ENCODE measurements around the gene PLK5. TPM values are rescaled to one million over a fixed set of nuclear protein-coding genes. Genes with fewer than 3 reads are reported as not detected.
"Not testable (repeated sequence)": the region's sequence is repeated elsewhere in the genome, so short reads cannot be mapped to it uniquely, and the experiment has no call there.

Gene PLK5
- total RNA-seq, 1 donor from 2014 or later = 0.12 TPM

DNA sequence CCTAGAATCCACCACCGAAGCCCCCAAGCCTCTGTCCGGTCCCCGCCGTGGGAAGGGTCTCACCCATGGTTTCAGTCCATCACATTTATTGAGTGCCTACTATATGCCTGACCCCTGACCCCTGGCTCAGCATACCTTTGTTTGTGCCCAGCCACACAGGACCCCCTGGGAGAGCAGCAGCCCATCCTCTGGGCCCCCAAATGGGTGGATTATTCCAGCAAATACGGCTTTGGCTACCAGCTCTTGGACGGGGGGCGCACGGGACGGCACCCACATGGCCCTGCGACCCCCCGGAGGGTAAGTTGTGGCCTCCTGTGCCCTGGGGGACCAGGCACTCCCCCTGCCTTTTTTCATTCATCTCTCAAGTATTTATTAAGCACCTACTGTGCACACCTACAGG lies 7.7 kb downstream of the PLK5 start:
- no peak for DNase-seq (ENCODE audit: low spot score)
- H3K27me3 Mint-ChIP-seq (ENCODE audit: low read depth) = peaks cover 7% of the 10 kb centered on the region
- no peaks in the 10 kb centered on the region for H3K4me1 Mint-ChIP-seq (ENCODE audit: low read depth)
- H3K4me3 Mint-ChIP-seq (ENCODE audit: unreplicated experiment) = no peak overlapping the region
- no peaks in the 10 kb centered on the region for H3K9me3 Mint-ChIP-seq (ENCODE audit: low read depth)
- no peak for TF ChIP-seq CTCF (IDR thresholded peaks at IDR 0.05)
- peaks cover 3% of the 10 kb centered on the region for H3K36me3 Mint-ChIP-seq (ENCODE audit: low read depth)
- no peak overlapping the region for H3K27ac Mint-ChIP-seq (ENCODE audit: unreplicated experiment)

- Mint-ChIP-seq H3K9me3 (ENCODE audit: low read depth) (no peaks in the 10 kb centered on the region), H3K27ac (ENCODE audit: unreplicated experiment) (no peak overlapping the region), H3K4me1 (ENCODE audit: low read depth) (no peaks in the 10 kb centered on the region), H3K36me3 (ENCODE audit: low read depth) (peaks cover 3% of the 10 kb centered on the region), H3K27me3 (ENCODE audit: low read depth) (peaks cover 6% of the 10 kb centered on the region), H3K4me3 (ENCODE audit: unreplicated experiment) (no peak overlapping the region)
- no peak for TF ChIP-seq CTCF (IDR thresholded peaks at IDR 0.05)
- no peak for DNase-seq (ENCODE audit: low spot score)
These were observed 8.1 kb downstream of the PLK5 start for GRCh38 chr19:1532003-1532402.

DNA sequence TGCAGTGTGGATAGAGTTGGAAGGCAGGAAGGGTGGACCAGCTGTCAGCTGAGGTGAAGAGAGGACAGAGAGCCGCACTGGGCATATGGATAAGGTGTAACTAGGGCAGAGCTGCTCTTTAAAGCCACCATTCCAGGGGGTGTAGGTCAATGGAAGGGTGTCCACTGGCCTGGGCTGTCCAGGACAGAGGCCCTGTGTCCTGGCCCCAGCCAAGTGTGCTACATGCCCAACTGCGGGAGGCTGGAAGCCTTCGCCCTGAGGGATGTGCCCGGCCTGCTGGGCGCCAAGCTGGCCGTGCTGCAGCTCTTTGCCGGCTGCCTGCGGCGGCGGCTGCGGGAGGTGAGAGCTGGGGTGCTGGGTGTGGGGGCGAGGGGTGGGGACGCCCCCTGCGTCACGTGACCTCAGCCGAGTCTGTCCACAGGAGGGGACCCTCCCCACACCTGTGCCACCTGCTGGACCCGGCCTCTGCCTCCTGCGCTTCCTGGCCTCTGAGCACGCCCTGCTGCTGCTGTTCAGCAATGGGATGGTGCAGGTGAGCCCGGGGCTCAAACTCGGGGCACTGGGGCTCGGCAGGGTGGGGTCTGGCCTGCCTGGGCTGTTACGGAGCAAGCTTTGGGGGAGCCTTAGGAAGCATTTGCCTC lies 9.8 kb downstream of the PLK5 start:
- H3K9me3 Mint-ChIP-seq (ENCODE audit: low read depth) = no peaks in the 10 kb centered on the region
- no peak for DNase-seq (ENCODE audit: low spot score)
- H3K4me3 Mint-ChIP-seq (ENCODE audit: unreplicated experiment) = no peak overlapping the region
- H3K4me1 Mint-ChIP-seq (ENCODE audit: low read depth) = peaks cover under 1% of the 10 kb centered on the region
- H3K27ac Mint-ChIP-seq (ENCODE audit: unreplicated experiment) = no peak overlapping the region
- no peak for TF ChIP-seq CTCF (IDR thresholded peaks at IDR 0.05)
- peaks cover 4% of the 10 kb centered on the region for H3K27me3 Mint-ChIP-seq (ENCODE audit: low read depth)
- H3K36me3 Mint-ChIP-seq (ENCODE audit: low read depth) = peaks cover 3% of the 10 kb centered on the region

- Mint-ChIP-seq H3K4me1 (ENCODE audit: low read depth) (peaks cover 5% of the 10 kb centered on the region), H3K4me3 (ENCODE audit: unreplicated experiment) (no peak overlapping the region), H3K36me3 (ENCODE audit: low read depth) (peaks cover 3% of the 10 kb centered on the region), H3K27me3 (ENCODE audit: low read depth) (peaks cover 3% of the 10 kb centered on the region), H3K9me3 (ENCODE audit: low read depth) (no peaks in the 10 kb centered on the region), H3K27ac (ENCODE audit: unreplicated experiment) (no peak overlapping the region)
- no peak for TF ChIP-seq CTCF (IDR thresholded peaks at IDR 0.05)
- DNase-seq (ENCODE audit: low spot score) = no peak
These were observed 11.1 kb downstream of the PLK5 start for GRCh38 chr19:1534972-1535371.

- not testable (repeated sequence) for H3K36me3 Mint-ChIP-seq (ENCODE audit: low read depth); H3K27ac Mint-ChIP-seq (ENCODE audit: unreplicated experiment); H3K27me3 Mint-ChIP-seq (ENCODE audit: low read depth); H3K4me3 Mint-ChIP-seq (ENCODE audit: unreplicated experiment); H3K9me3 Mint-ChIP-seq (ENCODE audit: low read depth); H3K4me1 Mint-ChIP-seq (ENCODE audit: low read depth); DNase-seq (ENCODE audit: low spot score)
These were observed 11.8 kb downstream of the PLK5 start for GRCh38 chr19:1535699-1536098.

DNA sequence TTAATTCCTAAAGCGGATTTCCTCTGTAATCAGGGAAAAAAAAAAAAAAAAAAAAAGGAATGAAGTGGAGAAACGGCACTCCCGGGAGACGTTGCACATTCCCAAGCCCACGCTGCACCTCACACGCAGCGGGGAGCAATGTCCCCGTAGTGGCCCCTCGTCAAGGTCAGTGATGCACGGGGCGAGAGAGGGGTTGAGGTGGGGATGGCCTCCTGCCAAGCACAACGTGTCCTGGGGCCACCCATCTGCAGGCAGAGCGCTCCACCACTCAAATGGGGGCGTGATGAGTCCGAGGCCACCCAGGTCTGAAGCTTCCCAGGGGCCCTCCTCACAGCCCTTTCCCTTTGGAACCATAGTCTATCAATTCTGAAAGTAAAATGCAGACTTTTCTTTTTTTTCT lies 15.1 kb downstream of the PLK5 start:
- Mint-ChIP-seq H3K36me3 (ENCODE audit: low read depth) (peaks cover 4% of the 10 kb centered on the region), H3K4me3 (ENCODE audit: unreplicated experiment) (no peak overlapping the region), H3K9me3 (ENCODE audit: low read depth) (no peaks in the 10 kb centered on the region), H3K27ac (ENCODE audit: unreplicated experiment) (no peak overlapping the region), H3K27me3 (ENCODE audit: low read depth) (peaks cover 6% of the 10 kb centered on the region), H3K4me1 (ENCODE audit: low read depth) (peaks cover 5% of the 10 kb centered on the region)
- TF ChIP-seq CTCF (IDR thresholded peaks at IDR 0.05) = no peak
- no peak for DNase-seq (ENCODE audit: low spot score)

DNA sequence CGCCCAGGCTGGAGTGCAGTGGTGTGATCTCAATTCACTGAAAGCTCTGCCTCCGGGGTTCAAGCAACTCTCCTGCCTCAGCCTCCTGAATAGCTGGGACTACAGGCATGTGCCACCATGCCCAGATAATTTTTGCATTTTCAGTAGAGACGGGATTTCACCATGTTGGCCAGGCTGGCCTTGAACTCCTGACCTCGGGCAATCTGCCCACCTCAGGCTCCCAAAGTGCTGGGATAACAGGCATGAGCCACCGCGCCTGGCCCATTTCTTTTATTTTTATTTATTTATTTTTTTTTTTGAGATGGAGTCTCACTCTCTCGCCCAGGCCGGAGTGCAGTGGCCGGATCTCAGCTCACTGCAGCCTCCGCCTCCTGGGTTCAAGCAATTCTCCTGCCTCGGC lies 15.9 kb downstream of the PLK5 start:
- H3K27ac Mint-ChIP-seq (ENCODE audit: unreplicated experiment); H3K36me3 Mint-ChIP-seq (ENCODE audit: low read depth); H3K27me3 Mint-ChIP-seq (ENCODE audit: low read depth); DNase-seq (ENCODE audit: low spot score); H3K4me1 Mint-ChIP-seq (ENCODE audit: low read depth); H3K9me3 Mint-ChIP-seq (ENCODE audit: low read depth); H3K4me3 Mint-ChIP-seq (ENCODE audit: unreplicated experiment): not testable (repeated sequence)

Measured in chondrocyte (in vitro differentiated cells).